Ascending aorta (tissue), 2 donors: Measurements from ENCODE around the gene ACER2. TPM values are rescaled to one million over a fixed set of nuclear protein-coding genes. Genes with fewer than 3 reads are reported as not detected.

Experiments used
- DNase-seq, 2 donors: peaks; one replicate each; pipeline ENCODE4 v3.0.0-alpha.2; 2019; ENCODE audit warnings: low spot score in 2 of 2
- H3K27ac ChIP-seq, 2 donors: fragments of 200-600 bp; sonication (generic); one replicate each; pipeline ENCODE4 v1.5.1; 2016 to 2017; ENCODE audit warnings: mild to moderate bottlenecking in 1 of 2
- H3K27me3 ChIP-seq: fragments of 200-600 bp; sonication (generic); one replicate; pipeline ENCODE4 v1.5.1; 2017
- H3K36me3 ChIP-seq, 2 donors: fragments of 200-600 bp; sonication (generic); one replicate each; pipeline ENCODE4 v1.5.1; 2016
- H3K4me1 ChIP-seq, 2 donors: fragments of 200-600 bp; sonication (generic); one replicate each; pipeline ENCODE4 v1.5.1; 2016 to 2017; ENCODE audit warnings: mild to moderate bottlenecking in 1 of 2
- H3K4me3 ChIP-seq, 2 donors: fragments of 200-600 bp; sonication (generic); one replicate each; pipeline ENCODE4 v1.5.1; 2016 to 2017; ENCODE audit warnings: mild to moderate bottlenecking in 1 of 2
- H3K9me3 ChIP-seq, 2 donors: fragments of 200-600 bp; sonication (generic); one replicate each; pipeline ENCODE4 v1.5.1; 2016
- intact Hi-C: fragments of 100-400 bp; cut with DNase I; formaldehyde crosslinking; loops from one replicate; pipeline ENCODE4 v1.15.1; 2023
- total RNA-seq: library from RNA; depleted of rRNA; stranded (reverse); fragments of >200 nt; gene quantifications from one replicate; pipeline ENCODE4 v1.1.0, GENCODE V29; 2016
- TF ChIP-seq, protein P1 (sequence below), 3 experiments: fragments of 200-600 bp in 2 of 3; fragments of 450-650 bp in 1 of 3; sonication (generic) in 2 of 3; IDR thresholded peaks; one replicate each; pipeline ENCODE4 v1.5.1; 2016 to 2019; ENCODE audit warnings: antibody characterized with exemption in 3 of 3, mild to moderate bottlenecking in 1 of 3, moderate library complexity in 1 of 3

ACER2 gene
- total RNA-seq, 1 donor from 2014 or later: 1.4 TPM

DNA sequence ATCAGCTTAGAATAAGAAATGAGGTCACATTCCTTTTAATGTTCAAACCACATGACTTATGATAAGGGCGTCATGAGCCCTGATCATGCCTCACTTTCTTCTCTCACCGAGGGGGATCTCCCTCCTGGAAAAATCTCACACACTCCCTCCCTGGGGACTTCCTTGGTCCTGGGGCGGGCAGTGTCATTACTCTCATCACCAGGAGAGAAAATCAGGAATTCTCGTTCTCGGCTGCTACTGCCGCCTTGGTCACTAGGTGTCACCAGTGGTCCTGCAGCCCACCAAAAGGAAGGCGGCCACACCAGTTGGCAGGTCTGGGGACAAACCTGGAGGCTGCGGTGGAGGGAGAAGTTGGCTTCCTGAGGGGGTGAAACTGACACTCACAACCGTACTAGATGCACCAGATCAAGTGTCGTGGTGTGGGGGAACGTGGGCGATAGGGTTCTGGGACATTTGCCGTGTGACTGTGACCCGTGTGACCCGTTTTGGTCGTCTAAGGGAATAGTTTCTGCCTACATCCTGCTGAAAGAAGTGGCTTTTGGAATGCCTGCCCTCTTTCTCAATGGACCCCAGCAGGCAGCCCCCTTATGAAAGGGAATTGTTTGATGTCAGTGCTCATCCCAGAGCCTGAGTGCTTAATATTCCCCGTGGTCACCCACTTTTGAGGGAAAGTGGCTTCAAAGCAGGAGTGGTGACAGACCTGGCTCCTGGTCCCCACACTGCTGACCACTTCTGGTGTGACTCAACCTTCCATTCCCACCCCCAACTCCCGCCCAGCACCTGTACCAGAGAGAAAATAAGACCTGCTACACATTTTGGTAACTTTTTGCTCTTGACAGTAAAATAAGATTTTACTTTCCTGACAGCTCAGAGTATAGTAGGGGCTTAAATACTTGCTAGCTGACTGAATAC lies 63.2 kb downstream of the ACER2 start:
- DNase-seq: peak in 1 of 2 donors; percentile 81
- H3K9me3 ChIP-seq: no peaks in the 10 kb centered on the region
- H3K36me3 ChIP-seq: no peaks in the 10 kb centered on the region
- H3K27me3 ChIP-seq: no peaks in the 10 kb centered on the region
- intact Hi-C loops: no loop called here
- peaks cover 0 to 7% of the 10 kb centered on the region in 2 donors for H3K4me1 ChIP-seq
- TF ChIP-seq, protein P1, sequence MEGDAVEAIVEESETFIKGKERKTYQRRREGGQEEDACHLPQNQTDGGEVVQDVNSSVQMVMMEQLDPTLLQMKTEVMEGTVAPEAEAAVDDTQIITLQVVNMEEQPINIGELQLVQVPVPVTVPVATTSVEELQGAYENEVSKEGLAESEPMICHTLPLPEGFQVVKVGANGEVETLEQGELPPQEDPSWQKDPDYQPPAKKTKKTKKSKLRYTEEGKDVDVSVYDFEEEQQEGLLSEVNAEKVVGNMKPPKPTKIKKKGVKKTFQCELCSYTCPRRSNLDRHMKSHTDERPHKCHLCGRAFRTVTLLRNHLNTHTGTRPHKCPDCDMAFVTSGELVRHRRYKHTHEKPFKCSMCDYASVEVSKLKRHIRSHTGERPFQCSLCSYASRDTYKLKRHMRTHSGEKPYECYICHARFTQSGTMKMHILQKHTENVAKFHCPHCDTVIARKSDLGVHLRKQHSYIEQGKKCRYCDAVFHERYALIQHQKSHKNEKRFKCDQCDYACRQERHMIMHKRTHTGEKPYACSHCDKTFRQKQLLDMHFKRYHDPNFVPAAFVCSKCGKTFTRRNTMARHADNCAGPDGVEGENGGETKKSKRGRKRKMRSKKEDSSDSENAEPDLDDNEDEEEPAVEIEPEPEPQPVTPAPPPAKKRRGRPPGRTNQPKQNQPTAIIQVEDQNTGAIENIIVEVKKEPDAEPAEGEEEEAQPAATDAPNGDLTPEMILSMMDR (IDR thresholded peaks at IDR 0.05): peak; percentile 27 to 87 (median 83)
- no peak overlapping the region for H3K27ac ChIP-seq
- H3K4me3 ChIP-seq: peak overlapping the region; percentile 14 to 43

DNA sequence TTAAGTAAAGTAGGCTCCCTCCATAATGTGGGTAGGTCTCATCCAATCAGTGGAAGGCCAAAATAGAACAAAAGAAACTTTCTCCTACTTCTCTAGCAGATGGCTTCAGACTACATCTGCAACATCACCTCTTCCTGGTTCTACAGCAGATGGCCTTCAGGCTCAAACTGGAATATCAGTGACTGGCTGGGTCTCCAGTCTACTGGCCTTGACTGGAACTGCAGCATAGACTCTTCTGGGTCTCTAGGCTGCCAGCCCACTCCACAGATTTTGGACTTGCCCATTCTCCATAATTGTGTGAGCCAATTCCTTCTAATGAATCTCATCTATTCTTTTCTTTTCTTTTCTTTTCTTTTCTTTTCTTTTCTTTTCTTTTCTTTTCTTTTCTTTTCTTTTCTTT lies 64.8 kb downstream of the ACER2 start:
- DNase-seq: no peak
- Histone ChIP-seq H3K27ac (no peak overlapping the region), H3K4me1 (peaks cover 0 to 7% of the 10 kb centered on the region in 2 donors), H3K9me3 (no peaks in the 10 kb centered on the region), H3K27me3 (no peaks in the 10 kb centered on the region), H3K4me3 (no peak overlapping the region), H3K36me3 (no peaks in the 10 kb centered on the region)
- intact Hi-C loops: no loop called here
- TF ChIP-seq, protein P1 (IDR thresholded peaks at IDR 0.05): no peak

DNA sequence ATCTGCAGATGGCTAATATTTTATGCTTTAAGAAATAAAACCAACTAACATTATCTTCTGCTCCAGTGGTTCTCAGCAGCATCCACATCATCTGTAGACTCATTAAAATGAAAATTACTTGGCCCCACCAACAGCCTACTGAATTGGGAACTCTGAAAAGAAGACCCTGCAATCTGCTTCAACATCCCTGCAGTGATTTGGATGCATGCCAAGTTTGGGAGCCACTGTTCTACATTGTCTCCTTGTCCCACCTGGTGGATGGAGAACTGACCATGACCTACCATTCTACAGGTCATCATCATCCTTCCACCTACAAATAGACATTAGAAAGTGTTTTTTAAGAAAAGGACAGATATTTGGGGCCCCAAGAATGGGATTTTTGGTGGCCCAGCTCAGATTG lies 71.1 kb downstream of the ACER2 start:
- no peak for DNase-seq
- TF ChIP-seq, protein P1 (IDR thresholded peaks at IDR 0.05): no peak
- Histone ChIP-seq H3K9me3 (no peaks in the 10 kb centered on the region), H3K27me3 (no peaks in the 10 kb centered on the region), H3K36me3 (no peaks in the 10 kb centered on the region), H3K27ac (no peak overlapping the region), H3K4me1 (no peaks in the 10 kb centered on the region), H3K4me3 (no peak overlapping the region)
- intact Hi-C loops: no loop called here

DNA sequence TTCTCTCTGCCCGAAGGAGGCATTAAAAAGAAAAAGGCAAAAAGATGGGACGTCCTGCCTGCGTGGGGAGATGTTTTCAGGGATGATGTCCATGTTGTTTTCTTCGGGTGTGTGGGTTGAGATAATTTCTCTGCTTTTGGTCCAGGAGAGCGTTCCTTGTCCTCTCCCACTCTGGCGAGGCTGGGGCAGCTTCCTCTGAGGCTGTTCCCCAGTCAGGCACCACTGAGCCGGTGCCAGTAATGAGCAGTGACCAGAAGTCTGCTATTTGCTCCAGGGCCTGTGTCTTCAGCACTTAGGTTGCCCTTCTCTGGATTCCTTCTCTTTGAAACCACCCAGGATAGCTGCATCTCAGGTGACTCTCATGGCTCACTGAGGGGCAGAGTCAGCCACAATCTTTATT lies 71.5 kb downstream of the ACER2 start:
- Histone ChIP-seq H3K9me3 (no peaks in the 10 kb centered on the region), H3K27ac (no peak overlapping the region), H3K36me3 (no peaks in the 10 kb centered on the region), H3K4me3 (no peak overlapping the region), H3K4me1 (no peaks in the 10 kb centered on the region), H3K27me3 (no peaks in the 10 kb centered on the region)
- no peak for DNase-seq
- TF ChIP-seq, protein P1 (IDR thresholded peaks at IDR 0.05): no peak
- intact Hi-C loops: no loop called here

DNA sequence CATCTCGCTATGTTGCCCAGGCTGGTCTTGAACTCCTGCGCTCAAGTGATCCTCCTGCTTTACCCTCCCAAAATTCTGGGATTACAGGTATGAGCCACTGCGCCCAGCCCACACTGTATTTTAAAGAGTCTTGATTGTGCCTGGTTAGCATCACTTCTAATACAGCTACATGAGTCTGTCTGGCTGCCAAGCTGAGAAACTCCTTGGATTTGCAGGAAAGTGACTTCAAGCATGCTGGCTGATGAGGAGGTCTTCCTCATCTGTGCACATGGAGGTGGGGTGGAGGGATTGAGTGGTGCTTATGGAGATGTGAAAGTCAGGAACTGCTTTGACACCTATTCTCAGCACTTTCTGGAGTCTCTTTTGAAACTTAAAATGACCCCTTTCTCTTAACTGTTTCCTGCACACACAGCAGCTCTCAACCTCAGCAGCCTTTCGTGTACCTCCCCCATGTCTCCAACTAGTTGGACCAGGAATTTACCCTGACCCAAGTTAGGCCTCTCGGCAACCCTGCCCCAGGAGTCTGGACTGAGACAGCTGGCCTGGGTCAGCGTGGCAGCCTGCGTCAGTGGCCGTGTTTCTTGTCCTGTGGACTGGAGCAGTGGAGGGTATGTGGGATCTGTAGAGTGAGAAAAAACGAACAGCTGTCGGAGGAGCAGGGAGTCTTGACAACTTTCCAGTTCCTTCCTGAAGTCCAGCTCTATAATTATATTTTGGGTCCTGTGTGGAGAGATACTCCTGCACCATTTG lies 72.5 kb downstream of the ACER2 start:
- no peaks in the 10 kb centered on the region for H3K9me3 ChIP-seq
- H3K27ac ChIP-seq: no peak overlapping the region
- TF ChIP-seq, protein P1 (IDR thresholded peaks at IDR 0.05): no peak
- no peaks in the 10 kb centered on the region for H3K4me1 ChIP-seq
- DNase-seq: no peak
- no peaks in the 10 kb centered on the region for H3K27me3 ChIP-seq
- H3K36me3 ChIP-seq: no peaks in the 10 kb centered on the region
- intact Hi-C loops: no loop called here
- no peak overlapping the region for H3K4me3 ChIP-seq
